HG03196 (cell line): ENCODE measurements around the gene SGCA.
A peak's percentile ranks its signal among the peaks of the same experiment; 100 is the strongest.

Experiments
- ATAC-seq: cut with Tn5 transposase; IDR thresholded peaks from one replicate; pipeline ENCODE4 v1.9.1; 2021; ENCODE audit not compliant: unreplicated experiment

Gene SGCA

GRCh38 chr17:50192618-50193291 lies 26.9 kb downstream of the SGCA start:
- no peak for ATAC-seq

GRCh38 chr17:50194140-50194933 lies 28.5 kb downstream of the SGCA start:
- ATAC-seq: no peak

- ATAC-seq: no peak
These were observed 29.4 kb downstream of the SGCA start for GRCh38 chr17:50194934-50195865.

- ATAC-seq: no peak
These were observed 30.2 kb downstream of the SGCA start for GRCh38 chr17:50196036-50196435.

GRCh38 chr17:50196826-50197225 lies 31.0 kb downstream of the SGCA start:
- no peak for ATAC-seq

GRCh38 chr17:50198026-50198669 lies 32.3 kb downstream of the SGCA start:
- ATAC-seq: no peak

- no peak for ATAC-seq
These were observed 33.5 kb downstream of the SGCA start for GRCh38 chr17:50199211-50199802.

GRCh38 chr17:50199803-50200456 lies 34.1 kb downstream of the SGCA start:
- ATAC-seq: no peak

- peak; percentile 52 for ATAC-seq
These were observed 34.9 kb downstream of the SGCA start for GRCh38 chr17:50200457-50201275.

- ATAC-seq: no peak
These were observed 35.6 kb downstream of the SGCA start, which contains the start of gene COL1A1 for GRCh38 chr17:50201276-50201854. TSS of gene COL1A1 (minus strand) at chr17:50201631. CDS start at chr17:50201513, 118 bp downstream.

GRCh38 chr17:50203086-50203485 lies 37.3 kb downstream of the SGCA start:
- no peak for ATAC-seq

- no peak for ATAC-seq
These were observed 38.0 kb downstream of the SGCA start for GRCh38 chr17:50203604-50204345.

- ATAC-seq: no peak
These were observed 38.6 kb downstream of the SGCA start for GRCh38 chr17:50204431-50204830.

GRCh38 chr17:50205111-50205962 lies 39.5 kb downstream of the SGCA start:
- no peak for ATAC-seq

GRCh38 chr17:50205963-50206505 lies 40.2 kb downstream of the SGCA start:
- no peak for ATAC-seq

- ATAC-seq: no peak
These were observed 40.9 kb downstream of the SGCA start for GRCh38 chr17:50206604-50207293.
